ENCODE data around the gene CYB5R4. TPM values are rescaled to one million over a fixed set of nuclear protein-coding genes. Genes with fewer than 3 reads are reported as not detected.
"Not testable (repeated sequence)": the region's sequence is repeated elsewhere in the genome, so short reads cannot be mapped to it uniquely, and the experiment has no call there.

The CYB5R4 gene
- total RNA-seq, 2 donors from 2014 or later: 25.4 to 35.4 TPM

- H3K9me3 ChIP-seq: no peaks in the 10 kb centered on the region
- intact Hi-C loops (cut with DNase I): no loop called here
- H3K4me3 ChIP-seq: no peak overlapping the region
- H3K27me3 ChIP-seq: no peaks in the 10 kb centered on the region
- H3K4me1 ChIP-seq: no peaks in the 10 kb centered on the region
- no peak overlapping the region for H3K27ac ChIP-seq
- no peak for DNase-seq
- H3K36me3 ChIP-seq: no peaks in the 10 kb centered on the region
- no peak for TF ChIP-seq CTCF (IDR thresholded peaks at IDR 0.05)
- H3K9ac ChIP-seq (ENCODE audit: low read depth in 2 of 2, low read length in 2 of 2): no peak overlapping the region
These were observed 55.5 kb downstream of the CYB5R4 start for GRCh38 chr6:83914953-83915352.

- H3K4me1 ChIP-seq: no peaks in the 10 kb centered on the region
- no peaks in the 10 kb centered on the region for H3K36me3 ChIP-seq
- no peaks in the 10 kb centered on the region for H3K27me3 ChIP-seq
- TF ChIP-seq CTCF (IDR thresholded peaks at IDR 0.05): no peak
- intact Hi-C loops (cut with DNase I): no loop called here
- no peak overlapping the region for H3K27ac ChIP-seq
- DNase-seq: no peak
- no peak overlapping the region for H3K9ac ChIP-seq (ENCODE audit: low read depth in 2 of 2, low read length in 2 of 2)
- H3K9me3 ChIP-seq: no peaks in the 10 kb centered on the region
- H3K4me3 ChIP-seq: no peak overlapping the region
These were observed 57.5 kb downstream of the CYB5R4 start for GRCh38 chr6:83917001-83917400.

GRCh38 chr6:83920017-83920416, 60.5 kb downstream of the CYB5R4 start:
- Histone ChIP-seq H3K27ac (no peak overlapping the region), H3K9ac (ENCODE audit: low read depth in 2 of 2, low read length in 2 of 2) (no peak overlapping the region), H3K9me3 (no peaks in the 10 kb centered on the region), H3K36me3 (no peaks in the 10 kb centered on the region), H3K4me3 (no peak overlapping the region), H3K27me3 (no peaks in the 10 kb centered on the region), H3K4me1 (no peaks in the 10 kb centered on the region)
- intact Hi-C loops (cut with DNase I): no loop called here
- no peak for TF ChIP-seq CTCF (IDR thresholded peaks at IDR 0.05)
- DNase-seq: no peak

GRCh38 chr6:83921315-83921714, 61.8 kb downstream of the CYB5R4 start:
- Histone ChIP-seq H3K9ac (ENCODE audit: low read depth in 2 of 2, low read length in 2 of 2) (no peak overlapping the region), H3K4me1 (no peaks in the 10 kb centered on the region), H3K27ac (no peak overlapping the region), H3K36me3 (no peaks in the 10 kb centered on the region), H3K27me3 (no peaks in the 10 kb centered on the region), H3K9me3 (no peaks in the 10 kb centered on the region), H3K4me3 (no peak overlapping the region)
- TF ChIP-seq CTCF (IDR thresholded peaks at IDR 0.05): no peak
- no peak for DNase-seq
- intact Hi-C loops (cut with DNase I): no loop called here

GRCh38 chr6:83927470-83927869, 68.0 kb downstream of the CYB5R4 start:
- no peak for DNase-seq
- Histone ChIP-seq H3K9ac (ENCODE audit: low read depth in 2 of 2, low read length in 2 of 2) (no peak overlapping the region), H3K4me1 (no peaks in the 10 kb centered on the region), H3K27me3 (no peaks in the 10 kb centered on the region), H3K4me3 (no peak overlapping the region), H3K36me3 (no peaks in the 10 kb centered on the region), H3K9me3 (no peaks in the 10 kb centered on the region), H3K27ac (no peak overlapping the region)
- intact Hi-C loops (cut with DNase I): no loop called here
- TF ChIP-seq CTCF (IDR thresholded peaks at IDR 0.05): no peak

GRCh38 chr6:83928286-83928685, 68.8 kb downstream of the CYB5R4 start:
- intact Hi-C loops (cut with DNase I): no loop called here

GRCh38 chr6:83946201-83946833, 86.8 kb downstream of the CYB5R4 start:
- DNase-seq; H3K27me3 ChIP-seq; intact Hi-C loops (cut with DNase I); H3K36me3 ChIP-seq; H3K4me1 ChIP-seq; H3K27ac ChIP-seq; H3K9ac ChIP-seq (ENCODE audit: low read depth in 2 of 2, low read length in 2 of 2); H3K4me3 ChIP-seq; H3K9me3 ChIP-seq: not testable (repeated sequence)

More at GRCh38 chr6:83928286-83928685, 68.8 kb downstream of the CYB5R4 start:
- no peaks in the 10 kb centered on the region for H3K4me1 ChIP-seq
- no peak overlapping the region for H3K4me3 ChIP-seq
- TF ChIP-seq CTCF (IDR thresholded peaks at IDR 0.05): no peak
- no peaks in the 10 kb centered on the region for H3K9me3 ChIP-seq
- H3K36me3 ChIP-seq: no peaks in the 10 kb centered on the region
- no peaks in the 10 kb centered on the region for H3K27me3 ChIP-seq
- DNase-seq: no peak
- no peak overlapping the region for H3K27ac ChIP-seq
- no peak overlapping the region for H3K9ac ChIP-seq (ENCODE audit: low read depth in 2 of 2, low read length in 2 of 2)

- H3K36me3 ChIP-seq; intact Hi-C loops (cut with DNase I); H3K4me1 ChIP-seq; H3K4me3 ChIP-seq; DNase-seq; H3K9me3 ChIP-seq; H3K27me3 ChIP-seq; H3K9ac ChIP-seq (ENCODE audit: low read depth in 2 of 2, low read length in 2 of 2); H3K27ac ChIP-seq: not testable (repeated sequence)
These were observed 88.5 kb downstream of the CYB5R4 start for GRCh38 chr6:83947983-83948382.
